GM12874 (cell line): ENCODE results near the gene DOLPP1.

Experiments used
- TF ChIP-seq, protein P1 (sequence below): IDR thresholded peaks from 2 replicates; pipeline ENCODE4 v1.5.1; 2011; ENCODE audit warnings: low read depth, mild to moderate bottlenecking, control low read depth, low read length, moderate library complexity; ENCODE audit not compliant: insufficient read depth

Gene DOLPP1, protein sequence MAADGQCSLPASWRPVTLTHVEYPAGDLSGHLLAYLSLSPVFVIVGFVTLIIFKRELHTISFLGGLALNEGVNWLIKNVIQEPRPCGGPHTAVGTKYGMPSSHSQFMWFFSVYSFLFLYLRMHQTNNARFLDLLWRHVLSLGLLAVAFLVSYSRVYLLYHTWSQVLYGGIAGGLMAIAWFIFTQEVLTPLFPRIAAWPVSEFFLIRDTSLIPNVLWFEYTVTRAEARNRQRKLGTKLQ

DNA sequence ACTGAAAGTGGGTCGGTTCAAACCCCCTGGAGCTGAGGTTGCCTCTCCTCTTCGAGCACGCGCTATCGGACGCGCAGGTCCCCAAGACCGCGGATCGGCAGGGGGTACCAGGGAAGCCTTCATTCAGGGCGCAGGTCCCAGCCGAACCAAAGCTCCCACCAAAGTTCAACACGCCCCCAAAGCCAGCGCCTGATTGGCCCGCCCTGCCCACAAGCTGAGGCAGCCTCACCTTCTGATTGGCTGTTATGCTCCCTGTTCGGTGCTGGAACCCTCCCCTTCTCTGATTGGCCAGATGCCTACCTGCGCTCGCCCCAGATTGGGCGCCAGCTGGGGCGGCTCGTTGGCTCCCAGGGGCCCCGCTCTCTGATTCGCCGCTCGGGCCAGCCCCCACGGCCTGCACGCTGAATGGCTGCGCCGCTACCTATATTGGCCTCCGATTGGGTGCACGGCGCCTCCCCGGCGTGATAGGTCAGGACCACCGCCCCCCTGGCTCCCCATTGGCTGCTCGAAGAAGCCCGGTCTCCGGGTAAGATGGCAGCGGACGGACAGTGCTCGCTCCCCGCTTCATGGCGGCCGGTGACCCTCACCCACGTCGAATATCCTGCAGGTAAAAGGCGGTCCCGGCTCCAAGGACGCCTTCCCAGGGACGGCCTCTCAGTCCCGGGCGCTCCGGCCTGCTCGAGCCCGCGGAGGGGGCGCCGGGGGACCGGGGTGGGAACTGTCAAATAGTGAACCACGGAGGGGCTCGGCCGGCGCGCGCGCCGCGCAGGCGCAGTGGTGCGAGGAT, at the start of gene DOLPP1:
Gene DOLPP1 (plus strand): TSS at position 511 of the 787 bp plus-strand sequence. CDS start 21 bp downstream, at position 532.
- TF ChIP-seq, protein P1, sequence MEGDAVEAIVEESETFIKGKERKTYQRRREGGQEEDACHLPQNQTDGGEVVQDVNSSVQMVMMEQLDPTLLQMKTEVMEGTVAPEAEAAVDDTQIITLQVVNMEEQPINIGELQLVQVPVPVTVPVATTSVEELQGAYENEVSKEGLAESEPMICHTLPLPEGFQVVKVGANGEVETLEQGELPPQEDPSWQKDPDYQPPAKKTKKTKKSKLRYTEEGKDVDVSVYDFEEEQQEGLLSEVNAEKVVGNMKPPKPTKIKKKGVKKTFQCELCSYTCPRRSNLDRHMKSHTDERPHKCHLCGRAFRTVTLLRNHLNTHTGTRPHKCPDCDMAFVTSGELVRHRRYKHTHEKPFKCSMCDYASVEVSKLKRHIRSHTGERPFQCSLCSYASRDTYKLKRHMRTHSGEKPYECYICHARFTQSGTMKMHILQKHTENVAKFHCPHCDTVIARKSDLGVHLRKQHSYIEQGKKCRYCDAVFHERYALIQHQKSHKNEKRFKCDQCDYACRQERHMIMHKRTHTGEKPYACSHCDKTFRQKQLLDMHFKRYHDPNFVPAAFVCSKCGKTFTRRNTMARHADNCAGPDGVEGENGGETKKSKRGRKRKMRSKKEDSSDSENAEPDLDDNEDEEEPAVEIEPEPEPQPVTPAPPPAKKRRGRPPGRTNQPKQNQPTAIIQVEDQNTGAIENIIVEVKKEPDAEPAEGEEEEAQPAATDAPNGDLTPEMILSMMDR = no peak

DNA sequence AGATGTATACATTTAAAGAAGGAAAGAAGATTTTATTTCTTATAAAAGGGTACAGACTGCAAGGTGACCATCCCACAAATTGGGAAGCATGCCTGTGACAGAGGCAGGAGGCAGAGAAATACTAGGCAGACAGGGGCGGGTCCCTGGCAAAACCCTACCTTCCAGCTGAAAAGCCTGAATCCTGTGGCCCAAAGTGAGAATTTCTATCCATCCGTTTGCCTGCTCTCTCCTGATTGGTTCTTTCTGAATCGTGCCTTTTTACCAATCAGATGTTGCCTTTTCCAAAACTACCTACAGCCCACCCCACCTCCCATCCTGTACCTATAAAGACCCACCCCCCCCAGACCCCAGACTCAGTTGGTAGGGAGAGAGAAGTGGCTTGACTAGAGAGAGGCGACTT, 49.4 kb upstream of the DOLPP1 start:
- TF ChIP-seq, protein P1 = no peak

DNA sequence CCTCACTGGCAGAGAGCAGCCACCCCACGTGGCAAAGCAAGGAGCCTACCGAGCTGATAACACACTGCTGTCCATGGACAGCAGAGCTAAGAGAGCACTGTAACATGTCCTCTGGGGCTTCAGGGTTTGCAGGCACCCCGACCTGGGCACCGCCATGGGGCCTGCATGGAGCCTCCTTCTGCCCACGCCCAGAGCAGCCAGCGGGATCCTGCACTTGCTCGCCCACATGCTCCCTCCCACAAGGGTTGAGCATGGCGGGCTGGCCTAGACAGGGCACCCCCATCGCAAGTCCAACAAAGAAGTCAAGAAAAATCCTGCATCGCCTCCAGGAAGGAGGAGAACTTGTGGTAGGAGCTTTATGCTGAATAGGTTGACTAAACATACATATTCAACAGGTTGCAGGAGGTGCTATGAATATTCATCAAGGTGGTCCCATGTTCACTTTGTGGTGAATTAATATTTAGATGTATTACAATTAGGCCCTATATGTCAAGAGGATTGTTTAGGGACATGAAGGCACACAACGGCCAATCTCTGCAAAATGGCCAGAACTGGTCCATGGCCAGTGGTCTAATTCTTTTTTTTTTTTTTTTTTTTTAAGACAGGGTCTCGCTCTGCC, 48.3 kb upstream of the DOLPP1 start:
- TF ChIP-seq, protein P1 = no peak

DNA sequence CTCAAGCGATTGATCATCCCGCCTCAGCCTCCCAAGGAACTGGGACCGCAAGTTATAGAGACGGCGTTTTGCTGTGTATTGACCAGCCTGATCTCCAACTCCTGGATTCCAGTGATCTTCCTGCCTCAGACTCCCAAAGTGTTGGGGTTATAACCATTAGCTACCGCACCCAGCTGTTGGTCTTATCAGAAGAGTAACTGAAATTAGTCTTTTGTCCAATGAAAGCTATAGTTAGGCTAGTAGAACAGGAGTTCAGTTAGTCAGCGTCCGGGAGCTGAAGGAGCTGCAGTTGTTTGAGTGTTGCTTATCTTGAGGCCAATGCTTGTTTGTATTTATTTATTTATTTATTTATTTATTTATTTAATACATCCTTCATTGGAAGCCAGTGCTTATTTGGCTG, 47.7 kb upstream of the DOLPP1 start:
- TF ChIP-seq, protein P1 = no peak

DNA sequence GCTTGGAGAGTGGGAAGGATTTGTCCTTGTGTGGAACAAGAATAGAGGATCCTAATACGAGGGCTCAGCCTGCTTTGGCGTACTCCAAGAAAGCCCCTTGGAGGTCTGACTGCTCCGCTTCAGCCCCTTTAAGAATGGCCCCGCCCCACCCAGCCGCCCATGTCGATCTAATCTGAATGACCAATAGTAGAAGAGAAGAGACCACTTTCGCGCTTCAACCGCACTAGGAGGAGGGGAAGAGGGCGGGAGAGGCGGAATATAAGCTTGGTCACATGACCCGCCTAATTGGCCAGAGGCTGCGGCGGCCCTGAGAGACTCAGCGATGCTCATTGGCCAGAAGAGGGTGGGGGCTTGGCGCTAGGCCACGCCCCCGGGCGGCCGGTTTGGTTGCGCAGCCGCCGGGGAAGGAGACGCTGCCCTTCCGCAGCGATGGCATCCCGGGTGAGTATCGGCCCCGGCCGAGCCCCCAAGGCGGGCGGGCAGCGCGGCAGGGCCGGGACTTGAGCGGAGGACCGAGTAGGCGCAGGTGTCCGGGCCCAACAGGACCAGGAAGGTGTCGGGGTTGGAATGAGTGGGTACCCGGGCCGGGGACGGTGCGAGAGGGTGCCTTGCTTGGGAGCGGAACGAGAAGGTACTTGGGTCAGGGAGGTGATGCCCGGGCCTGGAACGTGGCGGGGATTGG, 44.5 kb upstream of the DOLPP1 start, which contains the start of gene MIGA2:
Gene MIGA2 (plus strand): TSS at position 386 of the 682 bp plus-strand sequence. CDS start 3,969 bp downstream, outside the sequence.
- TF ChIP-seq, protein P1 = no peak

DNA sequence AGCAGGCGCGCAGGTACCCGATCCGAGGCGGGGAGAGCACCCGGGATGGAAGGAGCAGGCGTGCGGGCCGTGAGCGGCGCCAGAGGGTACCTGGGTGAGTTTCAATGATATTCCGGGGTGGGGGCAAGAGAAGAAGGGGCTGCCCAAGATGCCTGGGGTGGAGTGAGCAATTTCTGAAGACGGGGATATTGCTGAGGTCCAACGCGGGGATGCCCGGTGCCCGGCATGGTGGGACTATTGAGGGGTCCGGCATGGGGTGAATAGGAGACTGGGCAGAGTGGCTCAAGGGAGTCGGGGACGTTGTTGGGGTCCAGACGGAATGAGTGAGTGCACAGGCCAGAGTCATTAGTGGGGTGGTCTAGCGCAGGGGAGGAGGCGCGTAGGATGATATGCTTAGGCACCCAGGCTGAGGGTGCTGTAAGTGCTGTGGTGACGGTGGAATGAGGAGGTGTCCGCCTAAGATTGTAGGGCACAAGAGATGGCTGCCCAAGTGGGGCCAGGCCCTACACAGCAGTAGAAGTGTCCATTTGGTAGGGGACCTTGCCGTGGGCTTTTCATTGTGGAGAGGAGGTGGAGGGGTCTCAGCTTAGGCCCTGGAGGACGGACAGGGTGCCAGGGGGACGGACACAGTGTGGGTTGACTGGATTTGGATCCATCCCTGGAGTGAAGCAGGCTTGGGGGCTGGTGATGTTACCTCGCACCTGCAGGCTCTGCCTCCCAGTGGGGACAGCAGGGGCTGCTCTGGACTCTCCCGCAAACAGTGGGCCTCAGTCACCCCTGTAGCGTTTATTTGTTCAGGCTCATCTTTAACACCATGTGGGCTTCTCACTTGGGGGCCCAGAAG, 43.8 kb upstream of the DOLPP1 start:
- TF ChIP-seq, protein P1 = no peak

DNA sequence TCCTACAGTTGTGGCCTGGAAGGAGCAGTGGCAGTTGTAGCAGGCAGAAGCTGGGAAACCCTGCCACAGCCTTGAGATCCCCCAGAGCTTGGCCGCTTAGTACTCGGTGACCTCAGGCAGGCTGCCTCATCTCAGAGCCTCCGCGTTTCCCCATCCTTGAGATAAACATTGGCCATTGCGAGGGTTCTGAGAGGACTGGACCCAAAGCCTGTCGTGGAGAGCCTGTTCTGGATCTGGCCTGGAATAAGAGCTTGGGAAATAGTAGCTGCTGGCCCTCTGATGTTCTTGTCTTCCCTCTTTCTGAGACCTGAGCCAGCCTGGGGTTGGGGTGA, 43.2 kb upstream of the DOLPP1 start:
- TF ChIP-seq, protein P1 = no peak
